Measurements from ENCODE around the gene DNASE1L3. TPM values are rescaled to one million over a fixed set of nuclear protein-coding genes. Genes with fewer than 3 reads are reported as not detected.

The DNASE1L3 gene
- total and polyA plus RNA-seq, 2 of the 13 experiments (the other 11 are each of a cell fraction or from before 2014, with no cell fraction given): 0.86 to 1.7 TPM

- no peak for TF ChIP-seq HNRNPL (IDR thresholded peaks at IDR 0.05; ENCODE audit: low read depth, low read length)
- TF ChIP-seq EP300 (IDR thresholded peaks at IDR 0.05; ENCODE audit: low read depth in 2 of 2, low read length in 2 of 2): peak in 1 of 2 experiments; percentile 69; a peak in 1 of 4 replicates
- no peak for TF ChIP-seq EP300 (CRISPR knock-in tag; IDR thresholded peaks at IDR 0.05; ENCODE audit: borderline replicate concordance)
- TF ChIP-seq ZFP37 (CRISPR knock-in tag; IDR thresholded peaks at IDR 0.05; ENCODE audit: borderline replicate concordance): no peak
- TF ChIP-seq DMAP1 (CRISPR knock-in tag; IDR thresholded peaks at IDR 0.05): no peak
- no peak for TF ChIP-seq ZBTB26 (CRISPR knock-in tag; IDR thresholded peaks at IDR 0.05; ENCODE audit: borderline replicate concordance)
- no peak for TF ChIP-seq ZBTB38 (CRISPR knock-in tag; IDR thresholded peaks at IDR 0.05)
- TF ChIP-seq RELA (CRISPR knock-in tag; IDR thresholded peaks at IDR 0.05): no peak
- TF ChIP-seq ISL2 (CRISPR knock-in tag; IDR thresholded peaks at IDR 0.05): peak; percentile 84
- no peak for TF ChIP-seq CBX1 (IDR thresholded peaks at IDR 0.05; ENCODE audit: low read depth)
- TF ChIP-seq FOSL1 (CRISPR knock-in tag; IDR thresholded peaks at IDR 0.05; ENCODE audit: borderline replicate concordance): no peak
- TF ChIP-seq ZKSCAN5 (CRISPR knock-in tag; IDR thresholded peaks at IDR 0.05): no peak
- no peak for TF ChIP-seq ZFP90 (CRISPR knock-in tag; IDR thresholded peaks at IDR 0.05; ENCODE audit: borderline replicate concordance)
- no peak for TF ChIP-seq ZNF138 (CRISPR knock-in tag; IDR thresholded peaks at IDR 0.05; ENCODE audit: low read depth)
- TF ChIP-seq PPARG (CRISPR knock-in tag; conservative IDR thresholded peaks at IDR 0.05): peak; percentile 79
- TF ChIP-seq NR1H2 (CRISPR knock-in tag; IDR thresholded peaks at IDR 0.05; ENCODE audit: borderline replicate concordance, low read depth): no peak
- TF ChIP-seq RCOR2 (CRISPR knock-in tag; IDR thresholded peaks at IDR 0.05): peak; percentile 83; the same call in 1 of the 2 replicates
- no peak for TF ChIP-seq ZNF207 (IDR thresholded peaks at IDR 0.05; ENCODE audit: borderline replicate concordance)
- peak; percentile 92 for TF ChIP-seq BCL6 (CRISPR knock-in tag; IDR thresholded peaks at IDR 0.05)
- TF ChIP-seq SOX13 (IDR thresholded peaks at IDR 0.05): peak; percentile 64; the same call in 1 of the 2 replicates
- TF ChIP-seq SOX13 (CRISPR knock-in tag; conservative IDR thresholded peaks at IDR 0.05 in 1 of 2, IDR thresholded peaks at IDR 0.05 in 1 of 2): peak in 1 of 2 experiments; percentile 96; a peak in 2 of 4 replicates
- TF ChIP-seq MEIS1 (CRISPR knock-in tag; IDR thresholded peaks at IDR 0.05; ENCODE audit: borderline replicate concordance): no peak
- TF ChIP-seq, protein P1, sequence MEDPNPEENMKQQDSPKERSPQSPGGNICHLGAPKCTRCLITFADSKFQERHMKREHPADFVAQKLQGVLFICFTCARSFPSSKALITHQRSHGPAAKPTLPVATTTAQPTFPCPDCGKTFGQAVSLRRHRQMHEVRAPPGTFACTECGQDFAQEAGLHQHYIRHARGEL (CRISPR knock-in tag; IDR thresholded peaks at IDR 0.05): no peak
- TF ChIP-seq SETDB1 (CRISPR knock-in tag; IDR thresholded peaks at IDR 0.05; ENCODE audit: borderline replicate concordance): no peak
Observed at GRCh38 chr3:58144478-58145325, 66.1 kb downstream of the DNASE1L3 start (continued).
